GM12874 (cell line): ENCODE results near the gene SLC35B2.

ENCODE experiments used
- TF ChIP-seq, protein P1 (sequence below): IDR thresholded peaks from 2 replicates; pipeline ENCODE4 v1.5.1; 2011; ENCODE audit warnings: low read depth, mild to moderate bottlenecking, control low read depth, low read length, moderate library complexity; ENCODE audit not compliant: insufficient read depth

Gene SLC35B2

DNA sequence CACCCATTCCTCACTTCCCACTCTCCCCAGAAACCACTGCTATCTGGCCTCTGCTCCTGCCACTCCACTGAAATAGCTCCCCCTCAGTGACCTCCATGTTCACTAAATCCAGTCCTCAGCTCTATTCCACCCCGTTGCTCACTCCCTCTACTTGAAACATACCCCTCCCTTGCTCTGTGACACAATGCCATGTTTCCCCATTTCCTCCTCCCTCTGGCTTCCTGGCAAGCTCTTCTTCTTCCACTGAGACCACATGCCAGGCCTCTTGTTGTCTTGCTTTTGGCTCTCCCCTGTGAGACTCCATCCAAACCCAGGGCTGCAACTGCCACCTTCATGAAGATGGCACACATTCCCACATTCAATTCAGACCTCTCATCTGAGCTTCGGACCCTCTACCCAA, 26.8 kb upstream of the SLC35B2 start:
- TF ChIP-seq, protein P1, sequence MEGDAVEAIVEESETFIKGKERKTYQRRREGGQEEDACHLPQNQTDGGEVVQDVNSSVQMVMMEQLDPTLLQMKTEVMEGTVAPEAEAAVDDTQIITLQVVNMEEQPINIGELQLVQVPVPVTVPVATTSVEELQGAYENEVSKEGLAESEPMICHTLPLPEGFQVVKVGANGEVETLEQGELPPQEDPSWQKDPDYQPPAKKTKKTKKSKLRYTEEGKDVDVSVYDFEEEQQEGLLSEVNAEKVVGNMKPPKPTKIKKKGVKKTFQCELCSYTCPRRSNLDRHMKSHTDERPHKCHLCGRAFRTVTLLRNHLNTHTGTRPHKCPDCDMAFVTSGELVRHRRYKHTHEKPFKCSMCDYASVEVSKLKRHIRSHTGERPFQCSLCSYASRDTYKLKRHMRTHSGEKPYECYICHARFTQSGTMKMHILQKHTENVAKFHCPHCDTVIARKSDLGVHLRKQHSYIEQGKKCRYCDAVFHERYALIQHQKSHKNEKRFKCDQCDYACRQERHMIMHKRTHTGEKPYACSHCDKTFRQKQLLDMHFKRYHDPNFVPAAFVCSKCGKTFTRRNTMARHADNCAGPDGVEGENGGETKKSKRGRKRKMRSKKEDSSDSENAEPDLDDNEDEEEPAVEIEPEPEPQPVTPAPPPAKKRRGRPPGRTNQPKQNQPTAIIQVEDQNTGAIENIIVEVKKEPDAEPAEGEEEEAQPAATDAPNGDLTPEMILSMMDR, result no peak

DNA sequence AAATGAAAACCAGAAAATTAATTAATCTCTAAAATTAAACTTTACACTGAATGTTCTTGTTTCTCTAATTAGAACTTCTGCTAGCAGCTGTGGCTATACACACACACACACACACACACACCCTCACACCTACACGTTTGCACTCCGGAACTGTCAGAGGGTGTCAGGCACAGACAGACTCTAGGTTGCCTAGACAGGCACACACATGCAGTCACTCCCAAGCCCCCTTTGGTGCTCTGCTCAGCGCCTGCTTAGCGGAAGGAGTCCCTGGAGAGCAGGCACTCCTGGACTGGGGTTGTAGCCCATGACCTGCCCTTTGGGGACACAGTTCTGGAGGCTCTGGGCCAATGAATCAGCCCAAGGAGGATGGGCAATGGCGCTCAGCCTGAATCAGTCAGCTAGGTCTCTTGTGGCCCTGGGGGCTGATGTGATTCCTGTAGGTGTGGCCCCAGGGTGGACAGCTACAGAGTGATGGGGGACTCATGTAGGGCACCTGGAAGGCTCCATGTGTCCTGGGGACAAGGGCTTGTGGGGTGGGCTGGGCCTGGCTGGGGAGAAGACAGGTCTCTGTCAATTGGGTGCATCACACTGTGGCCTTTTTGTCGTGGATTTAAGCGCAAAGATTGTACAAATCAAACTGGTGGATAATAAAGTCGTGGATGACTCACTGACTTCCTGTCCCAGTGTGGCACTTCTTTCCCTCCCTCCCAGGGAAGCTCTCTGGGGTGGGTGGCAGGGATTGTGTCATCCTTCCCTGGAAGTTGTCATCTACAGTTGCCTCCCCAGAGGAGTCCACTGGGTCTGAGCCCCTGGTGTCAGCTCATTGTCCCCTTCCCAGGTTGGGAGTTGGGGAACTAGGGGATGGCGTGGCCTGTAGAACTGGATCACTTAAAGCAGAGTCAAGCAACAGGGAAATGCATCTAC, 21.7 kb upstream of the SLC35B2 start:
- TF ChIP-seq, protein P1, result no peak

DNA sequence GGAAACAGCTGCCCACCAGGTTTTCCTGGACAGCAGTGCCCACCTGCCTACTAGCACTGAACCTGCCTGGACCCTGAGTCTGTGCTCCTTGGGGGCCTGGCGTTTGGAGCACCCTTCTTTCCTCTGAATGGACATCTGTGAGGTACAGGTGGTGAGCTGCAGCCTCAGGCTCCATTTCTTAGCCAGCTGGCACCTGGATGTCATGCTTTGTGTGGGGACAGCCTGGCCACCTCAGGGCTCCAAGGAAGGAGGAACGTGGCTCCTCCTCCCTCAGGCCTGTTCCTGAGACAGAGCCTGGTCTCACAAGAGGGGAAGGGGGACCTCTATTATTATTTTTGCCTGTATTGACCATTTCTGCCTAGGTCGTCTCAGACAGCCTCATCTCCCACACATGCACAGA, 21.0 kb upstream of the SLC35B2 start:
- TF ChIP-seq, protein P1, result no peak

DNA sequence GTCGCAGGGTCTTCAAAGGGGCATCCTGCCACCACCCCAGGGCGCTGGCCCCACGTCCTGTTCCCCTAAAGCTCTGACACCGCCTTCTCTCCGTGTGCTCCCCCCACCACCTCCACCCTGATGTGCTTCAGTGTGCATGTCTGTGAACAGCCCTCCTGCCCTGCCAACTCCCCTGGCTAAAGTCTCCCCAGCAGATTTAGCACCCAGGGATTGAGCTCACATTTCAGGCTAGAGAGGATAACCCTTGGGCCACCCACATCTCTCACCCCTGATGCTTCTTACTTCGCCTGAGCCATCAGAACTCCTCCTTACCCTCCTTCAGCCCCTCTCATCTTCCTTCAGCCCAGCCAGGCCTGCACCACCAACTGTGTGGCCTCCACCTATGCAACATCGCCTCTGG, 20.4 kb upstream of the SLC35B2 start:
- TF ChIP-seq, protein P1, result no peak

DNA sequence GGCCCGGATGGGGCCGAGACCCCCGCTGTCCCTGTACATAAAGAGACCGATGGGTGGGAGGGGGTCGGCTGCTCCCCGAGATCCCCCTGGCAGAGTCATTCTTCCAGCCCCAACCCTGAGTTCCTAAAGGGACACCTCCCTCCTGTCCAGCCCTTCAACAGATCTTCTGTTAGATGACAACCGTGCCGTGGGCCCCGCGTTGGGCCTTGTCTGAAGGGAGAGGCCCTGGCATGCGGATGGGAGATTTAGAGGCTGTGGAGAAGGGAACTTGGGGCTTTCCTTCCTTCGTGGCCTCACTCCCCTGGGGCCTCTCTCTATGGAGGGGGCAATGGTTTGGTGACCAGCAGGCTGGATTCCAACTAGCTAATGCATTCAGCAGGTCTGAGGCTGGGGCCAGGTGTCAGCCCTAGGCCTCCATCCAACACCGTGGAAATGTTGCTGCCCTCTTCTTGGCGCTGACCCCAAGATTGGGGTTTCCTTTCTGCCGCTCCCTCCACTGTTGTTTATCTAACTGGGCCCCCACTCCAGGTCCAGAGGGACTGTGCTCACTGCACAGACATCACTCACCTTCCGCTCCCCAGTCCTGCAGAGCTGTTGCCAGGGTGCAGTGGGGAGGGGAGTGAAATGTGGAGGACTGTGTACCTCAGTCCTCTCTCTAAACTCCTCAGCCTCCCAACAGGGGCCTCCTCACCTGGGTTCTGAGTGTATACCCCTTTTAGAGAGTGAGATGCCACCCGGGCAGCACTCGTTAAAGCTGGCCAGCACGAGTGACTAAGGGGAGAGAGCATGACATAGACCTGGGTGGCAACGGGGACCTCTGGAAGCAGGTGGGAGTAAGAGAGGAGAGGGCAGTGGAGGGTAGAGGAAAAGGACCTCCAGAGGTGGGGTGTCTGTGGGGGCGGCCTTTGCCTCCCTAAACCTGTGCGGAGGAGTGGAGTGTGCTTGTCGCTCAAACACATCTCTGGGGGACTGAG, 19.6 kb upstream of the SLC35B2 start:
- TF ChIP-seq, protein P1, result no peak

DNA sequence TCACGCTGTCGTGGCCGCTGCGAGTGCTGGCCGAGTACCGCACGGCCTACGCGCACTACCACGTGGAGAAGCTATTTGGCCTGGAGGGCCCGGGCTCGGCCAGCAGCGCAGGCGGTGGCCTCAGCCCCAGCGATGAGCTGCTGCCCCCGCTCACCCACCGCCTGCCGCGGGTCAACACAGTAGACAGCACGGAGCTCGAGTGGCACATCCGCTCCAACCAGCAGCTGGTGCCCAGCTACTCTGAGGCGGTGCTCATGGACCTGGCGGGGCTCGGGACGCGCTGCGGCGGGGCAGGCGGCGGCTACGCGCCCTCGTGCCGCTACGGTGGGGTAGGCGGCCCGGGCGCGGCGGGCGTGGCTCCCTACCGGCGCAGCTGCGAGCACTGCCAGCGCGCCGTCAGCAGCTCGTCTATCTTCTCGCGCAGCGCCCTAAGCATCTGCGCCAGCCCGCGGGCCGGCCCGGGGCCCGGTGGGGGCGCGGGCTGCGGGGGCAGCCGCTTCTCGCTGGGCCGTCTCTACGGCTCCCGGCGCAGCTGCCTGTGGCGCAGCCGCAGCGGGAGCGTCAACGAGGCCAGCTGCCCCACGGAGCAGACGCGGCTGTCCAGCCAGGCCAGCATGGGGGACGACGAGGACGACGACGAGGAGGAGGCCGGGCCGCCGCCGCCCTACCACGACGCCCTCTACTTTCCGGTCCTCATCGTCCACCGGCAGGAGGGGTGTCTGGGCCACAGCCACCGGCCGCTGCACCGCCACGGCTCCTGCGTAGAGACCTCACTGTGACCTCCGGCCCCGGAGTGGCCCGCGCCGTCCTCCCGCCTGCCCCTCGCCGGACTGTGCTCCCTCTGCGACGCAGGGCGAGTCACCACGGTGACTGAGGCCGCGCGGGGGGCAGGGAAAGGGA, 18.7 kb upstream of the SLC35B2 start:
- TF ChIP-seq, protein P1, result no peak
